Activated CD8-positive, alpha-beta memory T cell treated with anti-CD3 and anti-CD28 coated beads, Interleukin-2, amount 50 U/mL, for 24 hours (primary cell): ENCODE measurements around the gene VTI1A.

ENCODE experiments used
- DNase-seq: peaks from one replicate; pipeline ENCODE4 v3.0.0-alpha.2; 2020; ENCODE audit errors: extremely low read depth

VTI1A gene

GRCh38 chr10:112756235-112756527 is 309.2 kb downstream of the VTI1A start:
- DNase-seq: no peak

- no peak for DNase-seq
Observed at GRCh38 chr10:112758961-112759360, 311.9 kb downstream of the VTI1A start.

GRCh38 chr10:112759496-112759895 is 312.5 kb downstream of the VTI1A start:
- DNase-seq: no peak

- no peak for DNase-seq
Observed at GRCh38 chr10:112761256-112761655, 314.2 kb downstream of the VTI1A start.

GRCh38 chr10:112763916-112764520 is 317.0 kb downstream of the VTI1A start:
- DNase-seq: no peak

GRCh38 chr10:112765717-112766235 is 318.8 kb downstream of the VTI1A start:
- no peak for DNase-seq

GRCh38 chr10:112766636-112767035 is 319.6 kb downstream of the VTI1A start:
- no peak for DNase-seq

GRCh38 chr10:112767156-112767555 is 320.1 kb downstream of the VTI1A start:
- no peak for DNase-seq

- DNase-seq: no peak
Observed at GRCh38 chr10:112768121-112768520, 321.1 kb downstream of the VTI1A start.

GRCh38 chr10:112769081-112769480 is 322.1 kb downstream of the VTI1A start:
- DNase-seq: no peak

GRCh38 chr10:112769611-112770370 is 322.8 kb downstream of the VTI1A start:
- DNase-seq: no peak

- no peak for DNase-seq
Observed at GRCh38 chr10:112771733-112772132, 324.7 kb downstream of the VTI1A start.

- no peak for DNase-seq
Observed at GRCh38 chr10:112773783-112774182, 326.8 kb downstream of the VTI1A start.

- no peak for DNase-seq
Observed at GRCh38 chr10:112774210-112774609, 327.2 kb downstream of the VTI1A start.

GRCh38 chr10:112774798-112775197 is 327.8 kb downstream of the VTI1A start:
- DNase-seq: no peak

- no peak for DNase-seq
Observed at GRCh38 chr10:112775381-112775780, 328.4 kb downstream of the VTI1A start.

- no peak for DNase-seq
Observed at GRCh38 chr10:112775892-112776674, 329.1 kb downstream of the VTI1A start.

GRCh38 chr10:112778579-112778978 is 331.6 kb downstream of the VTI1A start:
- DNase-seq: no peak

GRCh38 chr10:112779025-112779770 is 332.2 kb downstream of the VTI1A start:
- no peak for DNase-seq

- no peak for DNase-seq
Observed at GRCh38 chr10:112782200-112782907, 335.3 kb downstream of the VTI1A start.

GRCh38 chr10:112783351-112784021 is 336.5 kb downstream of the VTI1A start:
- DNase-seq: no peak
